ENCODE data around the gene CEPT1. TPM values are rescaled to one million over a fixed set of nuclear protein-coding genes. Genes with fewer than 3 reads are reported as not detected.
A peak's percentile ranks its signal among the peaks of the same experiment; 100 is the strongest.

Gene CEPT1
- total RNA-seq, 3 donors from 2014 or later (not counting 1 experiment from before 2014, with no cell fraction given) = 35.4 to 49.5 (median 40.9) TPM

- Mint-ChIP-seq H3K27me3 (ENCODE audit: low read depth in 2 of 2) (no peaks in the 10 kb centered on the region), H3K36me3 (no peaks in the 10 kb centered on the region), H3K9me3 (peaks cover 0 to 3% of the 10 kb centered on the region in 2 donors), H3K27ac (peak overlapping the region; percentile 88 to 95), H3K4me1 (peaks cover 74 to 81% of the 10 kb centered on the region in 2 donors), H3K4me3 (peak overlapping the region; percentile 81)
- TF ChIP-seq, protein P1, sequence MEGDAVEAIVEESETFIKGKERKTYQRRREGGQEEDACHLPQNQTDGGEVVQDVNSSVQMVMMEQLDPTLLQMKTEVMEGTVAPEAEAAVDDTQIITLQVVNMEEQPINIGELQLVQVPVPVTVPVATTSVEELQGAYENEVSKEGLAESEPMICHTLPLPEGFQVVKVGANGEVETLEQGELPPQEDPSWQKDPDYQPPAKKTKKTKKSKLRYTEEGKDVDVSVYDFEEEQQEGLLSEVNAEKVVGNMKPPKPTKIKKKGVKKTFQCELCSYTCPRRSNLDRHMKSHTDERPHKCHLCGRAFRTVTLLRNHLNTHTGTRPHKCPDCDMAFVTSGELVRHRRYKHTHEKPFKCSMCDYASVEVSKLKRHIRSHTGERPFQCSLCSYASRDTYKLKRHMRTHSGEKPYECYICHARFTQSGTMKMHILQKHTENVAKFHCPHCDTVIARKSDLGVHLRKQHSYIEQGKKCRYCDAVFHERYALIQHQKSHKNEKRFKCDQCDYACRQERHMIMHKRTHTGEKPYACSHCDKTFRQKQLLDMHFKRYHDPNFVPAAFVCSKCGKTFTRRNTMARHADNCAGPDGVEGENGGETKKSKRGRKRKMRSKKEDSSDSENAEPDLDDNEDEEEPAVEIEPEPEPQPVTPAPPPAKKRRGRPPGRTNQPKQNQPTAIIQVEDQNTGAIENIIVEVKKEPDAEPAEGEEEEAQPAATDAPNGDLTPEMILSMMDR (IDR thresholded peaks at IDR 0.05) = no peak
- Histone ChIP-seq H3K4me3 (ENCODE audit: low read length) (no peak overlapping the region), H3K9me3 (ENCODE audit: control insufficient read depth, insufficient read depth, low read length) (no peaks in the 10 kb centered on the region), H3K27ac (ENCODE audit: low read length) (peak overlapping the region; percentile 63), H3K36me3 (ENCODE audit: control insufficient read depth, insufficient read depth, low read length) (no peaks in the 10 kb centered on the region), H3K4me1 (ENCODE audit: control insufficient read depth, insufficient read depth, low read length) (peaks cover 76% of the 10 kb centered on the region), H3K27me3 (ENCODE audit: control insufficient read depth, insufficient read depth, low read length) (no peaks in the 10 kb centered on the region)
- whole genome bisulfite sequencing (ENCODE audit: insufficient coverage) = 19% methylated on average over 6 of the region's 6 CpGs
- peak in 1 of 2 donors; percentile 72 for DNase-seq
- intact Hi-C loops (cut with micrococcal nuclease) = loop anchor here (5.0 kb wide), 1 partner anchor 34 kb away; no protein-coding TSS in a partner anchor
- ATAC-seq = peak; percentile 14 to 34 (median 31)
These were observed 85.8 kb downstream of the CEPT1 start for GRCh38 chr1:111225717-111226400.

DNA sequence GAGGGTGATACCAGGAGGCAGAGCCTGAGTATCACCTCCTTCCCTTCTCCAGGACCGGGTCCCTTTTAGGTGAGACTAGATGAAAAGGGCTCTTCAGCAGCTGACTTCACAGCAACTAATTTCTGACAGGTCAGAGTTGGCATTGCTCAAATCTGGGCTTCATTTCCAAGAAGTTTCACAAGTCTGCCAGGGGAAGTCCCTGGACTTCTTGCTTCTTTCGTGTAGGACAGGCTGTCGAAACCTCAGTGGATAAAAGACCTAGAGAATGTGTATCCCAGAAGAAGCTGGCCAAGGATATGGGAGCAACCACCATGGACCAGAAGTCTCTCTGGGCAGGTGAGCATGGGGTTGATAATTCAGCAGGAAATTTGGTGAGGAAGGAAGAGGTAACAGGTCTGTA lies 87.4 kb downstream of the CEPT1 start, which contains the start of gene CHI3L2:
TSS of gene CHI3L2 (plus strand) at position 280 of the 400 bp plus-strand sequence. CDS start at position 297, 17 bp downstream.
- ATAC-seq (no peak), DNase-seq (peak in 1 of 2 donors; percentile 22)
- WGBS (ENCODE audit: insufficient coverage) = 62% methylated on average over 3 of the region's 3 CpGs
- Mint-ChIP-seq H3K4me1 (peaks cover 70 to 73% of the 10 kb centered on the region in 2 donors), H3K9me3 (peaks cover 0 to 3% of the 10 kb centered on the region in 2 donors), H3K36me3 (no peaks in the 10 kb centered on the region), H3K4me3 (peak within 1 kb of the TSS; percentile 67), H3K27ac (peak within 1 kb of the TSS; percentile 88 to 95), H3K27me3 (ENCODE audit: low read depth in 2 of 2) (no peaks in the 10 kb centered on the region)
- Histone ChIP-seq H3K36me3 (ENCODE audit: control insufficient read depth, insufficient read depth, low read length) (no peaks in the 10 kb centered on the region), H3K27ac (ENCODE audit: low read length) (peak within 1 kb of the TSS; percentile 63), H3K9me3 (ENCODE audit: control insufficient read depth, insufficient read depth, low read length) (no peaks in the 10 kb centered on the region), H3K4me1 (ENCODE audit: control insufficient read depth, insufficient read depth, low read length) (peaks cover 60% of the 10 kb centered on the region), H3K27me3 (ENCODE audit: control insufficient read depth, insufficient read depth, low read length) (no peaks in the 10 kb centered on the region), H3K4me3 (ENCODE audit: low read length) (no peak within 1 kb of the TSS)
- intact Hi-C loops (cut with micrococcal nuclease) = loop anchor here (5.0 kb wide), 1 partner anchor 35 kb away; no protein-coding TSS in a partner anchor
- TF ChIP-seq, protein P1 (IDR thresholded peaks at IDR 0.05) = no peak

DNA sequence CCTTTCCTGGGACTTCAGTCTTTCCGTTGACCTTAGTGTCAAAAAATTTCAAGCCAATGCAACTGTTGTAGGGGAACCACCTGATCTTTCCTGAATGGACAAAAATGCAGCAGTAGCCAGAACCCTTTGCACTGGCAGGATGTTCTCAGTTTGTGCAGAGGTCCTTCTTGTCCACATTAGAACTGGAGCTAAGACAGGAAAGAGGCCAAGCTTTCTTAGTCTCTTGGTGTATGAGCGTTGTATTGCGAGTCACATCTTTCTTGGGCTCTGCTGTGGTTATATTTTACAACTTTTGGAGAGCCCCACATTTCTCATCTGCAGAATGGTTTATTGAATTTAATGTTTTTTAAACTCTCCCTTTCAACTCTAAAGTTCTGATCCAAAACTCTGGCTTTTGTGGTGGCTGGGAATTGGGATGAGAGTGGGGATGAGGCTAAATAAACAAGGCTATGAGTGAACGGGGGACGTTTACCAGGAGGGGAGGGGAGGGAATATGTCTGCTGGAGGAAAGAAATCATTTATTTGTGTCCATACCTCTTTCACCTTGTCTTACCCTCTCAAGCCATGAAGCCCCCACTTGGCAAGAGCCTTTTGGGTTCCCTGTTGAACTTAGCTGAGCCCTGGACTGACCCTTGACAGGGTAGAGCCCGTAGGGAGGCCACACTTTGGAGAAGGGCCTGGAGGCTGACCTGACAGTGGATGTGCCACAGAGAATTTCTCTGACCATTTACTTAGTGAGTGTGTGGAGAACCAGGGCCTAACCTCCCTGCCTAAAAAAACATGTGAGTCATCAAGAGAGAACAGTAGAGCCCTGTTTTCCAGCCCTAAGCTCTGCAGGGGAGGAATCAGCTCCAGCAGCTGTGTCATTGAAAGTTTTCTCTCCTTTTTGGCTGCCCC lies 88.1 kb downstream of the CEPT1 start:
- Mint-ChIP-seq H3K4me3 (peak overlapping the region; percentile 67), H3K36me3 (no peaks in the 10 kb centered on the region)

More for the DNA sequence above, 88.1 kb downstream of the CEPT1 start:
- peaks cover 63 to 66% of the 10 kb centered on the region in 2 donors for H3K4me1 Mint-ChIP-seq
- Histone ChIP-seq H3K36me3 (ENCODE audit: control insufficient read depth, insufficient read depth, low read length) (no peaks in the 10 kb centered on the region), H3K9me3 (ENCODE audit: control insufficient read depth, insufficient read depth, low read length) (no peaks in the 10 kb centered on the region), H3K27me3 (ENCODE audit: control insufficient read depth, insufficient read depth, low read length) (no peaks in the 10 kb centered on the region), H3K4me3 (ENCODE audit: low read length) (no peak overlapping the region), H3K27ac (ENCODE audit: low read length) (no peak overlapping the region), H3K4me1 (ENCODE audit: control insufficient read depth, insufficient read depth, low read length) (peaks cover 53% of the 10 kb centered on the region)
- intact Hi-C loops (cut with micrococcal nuclease) = loop anchor here (5.0 kb wide), 1 partner anchor 36 kb away; no protein-coding TSS in a partner anchor
- 86% methylated on average over 4 of the region's 6 CpGs for WGBS (ENCODE audit: insufficient coverage)
- no peak for ATAC-seq
- TF ChIP-seq, protein P1 (IDR thresholded peaks at IDR 0.05) = no peak
- DNase-seq = peak in 1 of 2 donors; percentile 23
- H3K27ac Mint-ChIP-seq = peak overlapping the region; percentile 88 to 95
- H3K9me3 Mint-ChIP-seq = peaks cover 0 to 3% of the 10 kb centered on the region in 2 donors
- H3K27me3 Mint-ChIP-seq (ENCODE audit: low read depth in 2 of 2) = no peaks in the 10 kb centered on the region

Measured in natural killer cell (primary cell).